Central memory CD8-positive, alpha-beta T cell (primary cell): ENCODE measurements around the gene IQSEC3.

Experiments used
- ATAC-seq: fragments of 150-1000 bp; cut with Tn5 transposase; replicated peaks from 2 replicates; pipeline ENCODE4 v1.10.0; 2022; ENCODE audit warnings: mild to moderate bottlenecking, moderate FRiP score, moderate number of reproducible peaks; ENCODE audit not compliant: poor library complexity, severe bottlenecking; ENCODE audit errors: extremely low read depth
- DNase-seq, 2 donors: peaks; one replicate each; pipeline ENCODE4 v3.0.0; 2021; ENCODE audit warnings: low spot score in 2 of 2
- H3K27ac Mint-ChIP-seq: one replicate; pipeline ENCODE4 v1.8.0; 2022; ENCODE audit warnings: low read depth, mild to moderate bottlenecking, moderate library complexity, mixed read lengths
- H3K27me3 Mint-ChIP-seq: one replicate; pipeline ENCODE4 v1.8.0; 2022; ENCODE audit warnings: mixed read lengths
- H3K36me3 Mint-ChIP-seq: one replicate; pipeline ENCODE4 v1.8.0; 2022; ENCODE audit warnings: mild to moderate bottlenecking, moderate library complexity, mixed read lengths; ENCODE audit not compliant: insufficient read depth
- H3K4me1 Mint-ChIP-seq: one replicate; pipeline ENCODE4 v1.8.0; 2022; ENCODE audit warnings: mixed read lengths
- H3K4me3 Mint-ChIP-seq: one replicate; pipeline ENCODE4 v1.8.0; 2022; ENCODE audit warnings: mild to moderate bottlenecking, moderate library complexity, mixed read lengths
- H3K9me3 Mint-ChIP-seq: one replicate; pipeline ENCODE4 v1.8.0; 2022; ENCODE audit warnings: mixed read lengths

The IQSEC3 gene

DNA sequence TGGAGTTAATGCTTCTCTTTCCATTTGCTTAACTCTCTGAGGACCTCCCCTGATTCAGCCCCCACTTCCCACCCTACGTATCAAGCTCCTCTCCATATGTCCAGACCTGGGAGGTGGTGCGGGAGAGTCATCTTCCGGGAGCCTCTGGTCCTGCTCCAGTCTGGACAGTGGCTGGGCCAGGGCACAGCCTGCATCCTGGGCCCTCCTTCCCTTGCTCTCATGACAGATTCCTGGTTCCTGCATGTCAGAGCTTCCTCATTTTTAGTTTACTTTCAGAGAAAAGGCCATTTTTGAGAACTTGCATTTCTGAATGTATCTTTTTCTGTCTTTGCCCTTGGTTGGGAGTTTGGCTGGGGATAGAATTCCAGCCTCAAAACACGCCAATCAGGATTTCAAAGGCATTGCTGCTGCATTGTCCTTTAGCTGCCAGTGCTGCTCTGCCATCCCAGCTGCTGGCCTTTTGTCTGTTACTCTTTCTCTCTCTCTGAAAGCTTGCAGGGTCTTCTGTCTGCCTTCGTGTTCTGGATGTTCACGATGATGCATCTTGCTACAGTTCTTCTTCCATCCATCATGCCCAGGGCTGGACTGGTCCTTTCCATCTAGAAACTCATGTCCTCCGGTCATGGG lies 92.7 kb downstream of the IQSEC3 start:
- DNase-seq (no peak), ATAC-seq (no peak)
- no peaks in the 10 kb centered on the region for H3K36me3 Mint-ChIP-seq
- H3K27me3 Mint-ChIP-seq, result peaks cover 3% of the 10 kb centered on the region
- H3K4me3 Mint-ChIP-seq, result no peak overlapping the region
- no peak overlapping the region for H3K27ac Mint-ChIP-seq
- peaks cover 1% of the 10 kb centered on the region for H3K4me1 Mint-ChIP-seq
- H3K9me3 Mint-ChIP-seq, result no peaks in the 10 kb centered on the region

DNA sequence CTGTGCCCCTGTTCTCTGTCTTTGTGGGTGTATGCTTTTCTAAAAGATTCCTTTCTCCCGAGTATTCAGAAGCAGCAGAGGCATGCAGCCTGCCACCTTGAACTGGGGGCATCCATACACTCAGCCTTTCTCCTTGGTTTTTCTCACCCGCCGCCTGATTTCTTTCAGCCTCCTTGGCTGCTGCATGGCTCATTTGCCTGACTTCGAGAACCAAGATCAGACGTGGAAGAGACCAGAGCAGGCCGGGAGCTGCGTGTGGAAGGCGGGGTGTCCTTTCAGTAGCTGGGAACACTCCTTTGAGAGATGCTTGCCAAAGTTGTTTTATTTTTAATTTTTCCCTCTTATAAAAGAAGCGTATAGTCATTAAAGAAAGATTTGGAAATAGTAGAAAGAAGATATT lies 94.3 kb downstream of the IQSEC3 start:
- peaks cover 8% of the 10 kb centered on the region for H3K4me1 Mint-ChIP-seq
- ATAC-seq, result no peak
- H3K27ac Mint-ChIP-seq, result no peak overlapping the region
- H3K4me3 Mint-ChIP-seq, result no peak overlapping the region
- H3K27me3 Mint-ChIP-seq, result peaks cover 15% of the 10 kb centered on the region
- no peak for DNase-seq
- H3K36me3 Mint-ChIP-seq, result no peaks in the 10 kb centered on the region
- no peaks in the 10 kb centered on the region for H3K9me3 Mint-ChIP-seq

DNA sequence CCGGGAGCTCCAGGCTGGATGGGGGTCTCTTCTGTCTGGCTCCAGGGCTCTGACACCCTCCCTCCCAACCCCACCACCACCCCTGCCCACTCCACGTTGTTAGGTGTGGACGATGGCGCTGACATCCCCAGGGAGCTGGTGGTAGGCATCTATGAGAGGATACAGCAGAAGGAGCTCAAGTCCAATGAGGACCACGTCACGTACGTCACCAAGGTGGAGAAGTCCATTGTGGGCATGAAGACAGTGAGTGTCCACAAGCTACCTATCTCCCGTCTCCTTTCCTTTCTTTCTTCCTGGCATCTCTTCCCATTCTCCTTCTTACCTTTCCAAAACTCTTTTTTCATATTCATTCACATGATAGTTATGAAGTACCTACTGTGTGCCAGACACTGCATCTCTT lies 95.3 kb downstream of the IQSEC3 start:
- ATAC-seq (no peak), DNase-seq (no peak)
- H3K9me3 Mint-ChIP-seq, result no peaks in the 10 kb centered on the region
- peaks cover 8% of the 10 kb centered on the region for H3K4me1 Mint-ChIP-seq
- H3K27ac Mint-ChIP-seq, result no peak overlapping the region
- no peaks in the 10 kb centered on the region for H3K36me3 Mint-ChIP-seq
- no peak overlapping the region for H3K4me3 Mint-ChIP-seq
- H3K27me3 Mint-ChIP-seq, result peaks cover 24% of the 10 kb centered on the region

DNA sequence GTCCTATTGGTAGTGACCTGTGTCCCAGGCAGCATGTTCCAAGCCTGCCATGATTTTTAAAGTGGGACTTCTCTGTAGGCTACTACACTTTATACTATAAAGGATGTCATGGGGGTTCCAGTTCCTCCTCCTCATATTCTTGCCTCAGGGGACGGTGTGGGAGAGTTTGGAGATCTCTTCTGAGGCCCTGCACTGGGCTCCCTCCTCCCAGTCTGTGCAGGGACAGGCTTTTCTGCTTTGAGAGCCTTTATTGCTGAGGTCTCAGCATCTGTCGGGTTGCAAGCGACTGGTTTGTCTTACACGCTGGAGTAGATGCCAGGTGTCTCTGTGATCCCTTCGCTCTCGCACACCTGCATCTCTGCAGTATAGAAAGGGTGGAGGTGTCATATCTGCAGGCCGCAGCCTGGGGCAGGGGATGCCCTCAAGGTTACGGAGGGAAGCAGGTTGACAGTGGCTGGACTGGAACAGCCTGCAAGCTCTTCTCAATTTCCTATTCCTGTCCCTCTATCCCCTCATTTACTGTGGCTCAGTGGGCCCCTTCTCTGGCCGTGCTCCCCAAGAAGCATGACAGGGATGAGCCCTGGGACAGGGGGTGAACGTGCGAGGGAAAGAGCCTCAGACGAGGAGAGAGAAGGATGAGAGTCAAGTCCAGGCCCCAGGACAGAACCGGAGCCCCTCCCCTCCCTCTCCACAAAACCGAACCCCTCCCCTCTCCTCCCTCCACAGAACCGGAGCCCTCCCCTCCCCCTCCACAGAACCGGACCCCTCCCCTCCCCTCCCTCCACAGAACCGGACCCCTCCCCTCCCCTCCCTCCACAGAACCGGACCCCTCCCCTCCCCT lies 96.1 kb downstream of the IQSEC3 start:
- Mint-ChIP-seq H3K27ac (no peak overlapping the region), H3K36me3 (no peaks in the 10 kb centered on the region), H3K4me3 (no peak overlapping the region), H3K4me1 (peaks cover 8% of the 10 kb centered on the region), H3K27me3 (peaks cover 33% of the 10 kb centered on the region), H3K9me3 (no peaks in the 10 kb centered on the region)
- DNase-seq (no peak), ATAC-seq (no peak)

DNA sequence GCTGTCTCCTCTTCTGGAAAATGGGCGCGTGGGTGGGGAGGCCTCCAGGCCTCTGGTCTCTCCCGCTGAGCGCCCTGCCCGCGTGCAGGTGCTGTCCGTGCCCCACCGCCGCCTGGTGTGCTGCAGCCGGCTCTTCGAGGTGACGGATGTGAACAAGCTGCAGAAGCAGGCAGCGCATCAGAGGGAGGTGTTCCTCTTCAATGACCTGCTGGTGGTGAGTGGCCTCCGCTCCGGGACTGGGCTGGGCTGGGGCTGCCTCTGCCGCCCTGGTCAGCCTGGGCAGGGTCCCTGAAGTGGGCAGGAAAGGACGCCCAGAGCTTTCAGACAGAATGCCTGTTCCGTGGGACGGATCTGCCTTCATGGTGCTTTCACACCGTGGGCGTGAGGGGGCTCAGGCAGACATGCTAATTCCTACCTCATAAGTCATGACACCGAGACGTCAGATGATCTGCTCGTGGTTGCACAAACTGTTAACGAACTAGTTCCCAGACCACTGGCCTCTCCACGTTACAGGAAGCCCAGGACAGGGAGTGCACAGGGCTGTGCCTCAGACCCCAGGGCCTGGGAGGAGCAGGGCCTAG lies 96.9 kb downstream of the IQSEC3 start:
- no peaks in the 10 kb centered on the region for H3K36me3 Mint-ChIP-seq
- no peak overlapping the region for H3K27ac Mint-ChIP-seq
- peaks cover 8% of the 10 kb centered on the region for H3K4me1 Mint-ChIP-seq
- no peak for DNase-seq
- no peak overlapping the region for H3K4me3 Mint-ChIP-seq
- ATAC-seq, result no peak
- H3K9me3 Mint-ChIP-seq, result no peaks in the 10 kb centered on the region
- H3K27me3 Mint-ChIP-seq, result peaks cover 41% of the 10 kb centered on the region

DNA sequence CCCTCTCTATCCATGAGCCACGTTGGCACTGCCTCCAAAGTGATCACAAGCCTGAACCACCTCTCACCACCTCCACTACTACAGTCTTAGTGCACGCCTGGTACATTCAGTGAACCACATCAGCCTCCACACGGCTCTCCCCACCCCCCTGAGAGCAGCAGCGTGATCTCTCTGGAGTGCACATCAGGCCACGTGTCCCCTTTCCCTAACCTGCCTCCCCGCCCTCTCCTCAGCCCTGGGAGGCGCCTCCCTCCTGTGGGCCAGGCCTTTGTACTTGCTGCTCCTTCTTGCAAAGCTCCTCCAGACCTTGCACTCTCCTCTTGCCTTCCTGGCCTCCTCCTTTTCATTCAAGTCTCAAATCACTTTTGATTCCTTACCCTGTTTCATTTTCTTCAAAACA lies 97.6 kb downstream of the IQSEC3 start:
- Mint-ChIP-seq H3K9me3 (no peaks in the 10 kb centered on the region), H3K4me3 (no peak overlapping the region), H3K36me3 (no peaks in the 10 kb centered on the region), H3K27me3 (peaks cover 47% of the 10 kb centered on the region), H3K4me1 (peaks cover 9% of the 10 kb centered on the region), H3K27ac (no peak overlapping the region)
- no peak for ATAC-seq
- no peak for DNase-seq

DNA sequence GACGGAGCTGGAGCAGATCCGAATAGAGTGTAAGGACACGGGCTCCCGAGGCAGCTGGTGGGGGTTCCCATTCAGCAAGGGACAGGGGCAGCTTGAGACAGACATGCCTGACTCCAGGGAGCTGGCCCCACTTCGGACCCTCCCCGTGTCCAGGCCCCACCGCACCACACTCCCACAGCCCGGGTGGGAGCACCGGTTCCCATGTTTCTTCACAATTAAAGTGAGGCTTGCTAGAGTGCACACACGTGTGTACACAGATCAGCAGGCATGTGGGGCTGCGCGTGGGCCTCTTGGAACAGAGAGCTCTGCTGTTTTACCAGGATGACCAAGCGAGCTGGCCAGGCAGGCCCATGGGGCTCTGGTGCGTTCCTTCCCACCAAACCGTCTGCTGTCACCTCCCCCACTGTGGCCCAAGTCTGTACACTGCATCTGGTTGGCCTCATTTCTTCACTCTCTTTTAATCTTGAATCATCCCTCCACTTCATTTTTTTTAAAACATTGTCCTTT lies 99.3 kb downstream of the IQSEC3 start:
- ATAC-seq (no peak), DNase-seq (no peak)
- Mint-ChIP-seq H3K27ac (no peak overlapping the region), H3K4me3 (no peak overlapping the region), H3K4me1 (peaks cover 17% of the 10 kb centered on the region), H3K36me3 (no peaks in the 10 kb centered on the region), H3K27me3 (peaks cover 64% of the 10 kb centered on the region), H3K9me3 (no peaks in the 10 kb centered on the region)

DNA sequence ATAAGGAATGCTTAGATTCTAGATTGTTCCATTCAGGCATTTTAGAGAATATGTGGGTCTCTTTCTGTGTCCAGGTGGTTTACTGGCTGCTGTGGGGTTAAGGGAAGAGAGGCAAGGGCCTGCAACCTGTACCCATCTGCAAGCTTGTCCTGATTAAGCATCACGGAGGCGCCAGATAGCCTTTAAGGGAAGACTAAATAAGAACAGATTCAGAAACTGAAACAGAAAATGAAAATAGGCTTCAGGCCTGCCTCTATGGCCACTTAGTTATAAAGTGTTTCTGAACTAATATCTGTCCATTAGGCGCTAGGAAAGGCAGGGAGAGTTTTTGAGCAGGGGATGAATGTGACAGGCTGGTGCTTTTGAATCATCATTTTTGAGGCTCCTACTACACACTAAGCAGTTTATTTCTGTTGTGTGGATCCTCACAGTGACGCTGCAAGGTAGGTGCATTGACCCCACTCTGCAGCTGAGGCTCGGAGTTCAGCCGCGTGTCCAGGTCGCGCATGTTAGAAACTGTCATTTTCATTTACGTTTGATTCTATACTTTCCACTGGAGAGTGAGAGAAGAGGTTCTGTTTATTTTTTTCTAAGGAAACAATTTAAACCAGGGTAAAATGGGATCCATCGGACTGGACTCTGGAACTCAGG lies 100.0 kb downstream of the IQSEC3 start:
- Mint-ChIP-seq H3K4me3 (no peak overlapping the region), H3K27me3 (peaks cover 70% of the 10 kb centered on the region), H3K4me1 (peaks cover 17% of the 10 kb centered on the region), H3K27ac (no peak overlapping the region), H3K9me3 (no peaks in the 10 kb centered on the region), H3K36me3 (no peaks in the 10 kb centered on the region)
- ATAC-seq (no peak), DNase-seq (no peak)

DNA sequence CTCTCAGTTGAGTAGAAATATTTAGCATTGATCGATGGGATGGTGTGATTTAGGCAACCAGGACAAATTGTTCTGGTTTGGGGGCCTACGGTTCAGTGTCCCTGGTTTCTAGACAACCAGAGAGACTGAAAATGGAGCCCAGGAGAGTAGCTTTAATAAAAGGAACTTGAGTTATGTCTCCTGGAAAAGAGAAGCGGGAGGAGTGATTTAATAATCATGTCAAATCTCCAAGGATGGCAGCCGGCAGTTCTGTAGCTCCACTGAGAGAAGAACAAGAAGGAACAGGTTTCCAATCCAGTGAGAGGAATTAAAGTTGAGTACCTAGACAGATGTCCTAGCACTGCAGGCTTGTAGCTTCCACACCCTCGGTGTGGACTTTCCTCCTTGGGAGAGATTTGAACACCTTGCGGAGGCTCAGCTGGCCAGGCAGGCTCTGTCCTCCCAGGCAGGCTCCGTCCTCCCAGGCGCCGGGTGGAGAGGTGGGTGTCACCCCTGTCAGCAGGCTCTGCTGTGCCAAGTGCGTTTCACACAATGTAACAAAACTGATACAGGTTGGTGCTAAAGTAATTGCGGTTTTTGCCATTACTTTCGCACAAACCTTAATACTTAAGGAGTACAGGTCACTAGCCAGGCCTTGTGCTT lies 101.5 kb downstream of the IQSEC3 start:
- no peak for ATAC-seq
- no peaks in the 10 kb centered on the region for H3K9me3 Mint-ChIP-seq
- H3K27me3 Mint-ChIP-seq, result peaks cover 85% of the 10 kb centered on the region
- H3K4me3 Mint-ChIP-seq, result no peak overlapping the region
- no peaks in the 10 kb centered on the region for H3K36me3 Mint-ChIP-seq
- no peak for DNase-seq
- H3K27ac Mint-ChIP-seq, result no peak overlapping the region
- H3K4me1 Mint-ChIP-seq, result peaks cover 17% of the 10 kb centered on the region

DNA sequence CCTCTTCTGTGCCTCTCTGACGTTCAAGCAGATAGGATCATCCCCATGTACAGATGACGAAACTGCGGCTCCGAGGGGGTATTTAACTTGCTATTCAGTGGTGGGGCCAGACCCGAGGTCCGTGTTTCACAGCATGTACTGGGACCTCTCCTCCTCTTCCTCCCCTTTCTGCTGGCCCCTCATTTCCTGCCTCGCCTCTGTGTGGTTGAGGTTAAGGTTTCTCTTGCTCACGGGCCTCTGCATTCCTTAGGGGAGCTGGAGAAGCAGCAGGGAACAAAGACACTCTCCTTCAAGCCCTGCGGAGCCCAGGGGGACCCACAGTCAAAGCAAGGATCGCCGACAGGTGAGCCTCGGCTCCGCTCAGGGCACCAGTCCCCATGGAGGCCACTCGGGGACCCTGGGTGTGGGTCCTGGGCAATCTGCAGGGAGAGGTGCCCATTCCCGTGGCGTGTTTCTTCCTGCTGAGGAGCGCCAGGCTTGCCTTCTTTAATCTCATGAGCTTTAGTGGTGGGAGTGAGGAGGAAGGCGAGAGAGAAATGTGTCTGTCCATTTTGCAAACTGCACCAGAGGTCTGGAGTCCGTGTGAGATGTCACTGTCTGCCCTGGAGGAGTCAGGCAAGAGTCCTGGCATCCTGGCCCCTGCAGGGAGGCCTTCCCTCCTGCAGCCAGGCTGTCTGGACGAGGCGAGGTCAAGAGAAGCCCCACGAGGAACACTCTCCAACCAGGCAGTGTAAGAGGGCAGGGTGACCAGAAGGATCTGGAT lies 102.4 kb downstream of the IQSEC3 start:
- Mint-ChIP-seq H3K9me3 (no peaks in the 10 kb centered on the region), H3K36me3 (no peaks in the 10 kb centered on the region), H3K4me1 (peaks cover 17% of the 10 kb centered on the region), H3K27ac (no peak overlapping the region), H3K4me3 (no peak overlapping the region), H3K27me3 (peaks cover 94% of the 10 kb centered on the region)
- DNase-seq (no peak), ATAC-seq (no peak)

DNA sequence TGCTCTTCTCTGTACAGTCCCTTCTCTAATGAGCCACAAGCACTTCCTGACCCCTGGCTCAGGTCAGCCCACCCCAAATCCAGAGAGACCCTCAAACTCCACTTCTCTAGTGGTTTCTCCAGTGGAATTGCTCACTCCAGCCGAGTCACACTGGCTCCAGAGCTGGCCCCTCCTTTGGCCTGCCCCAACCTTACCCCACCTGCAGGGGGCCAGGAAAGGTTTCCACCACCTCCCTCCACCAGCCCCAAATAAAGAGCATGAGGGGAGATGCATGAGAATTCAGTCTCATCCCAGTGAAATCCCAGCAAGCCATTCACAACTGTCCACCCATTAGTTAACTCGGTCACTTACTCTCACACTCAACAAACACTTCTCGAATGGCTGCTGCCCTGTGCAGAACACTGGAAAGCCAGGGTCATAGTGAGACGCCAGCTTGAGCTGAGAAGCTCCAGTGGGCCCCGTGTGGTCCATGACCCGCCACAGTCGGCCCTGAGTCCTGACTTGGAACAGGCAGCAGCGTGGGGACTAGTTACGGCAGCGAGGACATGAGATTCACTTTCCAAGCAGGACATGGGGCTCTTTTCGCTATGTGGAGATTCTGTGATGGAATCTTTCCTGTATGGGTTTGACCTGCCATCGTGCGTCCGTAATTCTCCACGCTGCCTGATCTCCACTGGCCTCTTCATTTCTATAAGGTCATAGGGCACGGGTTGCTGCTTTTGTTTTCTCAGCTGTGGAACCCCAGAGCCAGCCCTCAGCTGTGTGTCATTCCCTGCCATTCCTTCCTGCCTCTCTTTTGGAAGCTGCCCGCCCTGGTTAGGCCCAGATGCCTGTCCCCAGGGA lies 103.2 kb downstream of the IQSEC3 start:
- no peak overlapping the region for H3K4me3 Mint-ChIP-seq
- H3K4me1 Mint-ChIP-seq, result peaks cover 11% of the 10 kb centered on the region
- ATAC-seq, result no peak
- H3K27ac Mint-ChIP-seq, result no peak overlapping the region
- H3K27me3 Mint-ChIP-seq, result peaks cover 88% of the 10 kb centered on the region
- DNase-seq, result no peak
- no peaks in the 10 kb centered on the region for H3K36me3 Mint-ChIP-seq
- no peaks in the 10 kb centered on the region for H3K9me3 Mint-ChIP-seq
